ENCODE data around the gene MAGEA1. TPM values are rescaled to one million over a fixed set of nuclear protein-coding genes. Genes with fewer than 3 reads are reported as not detected.

Gene MAGEA1
- total and polyA plus RNA-seq, 5 experiments from 2014 or later, result not detected

GRCh38 chrX:153206425-153207046 is 27.5 kb downstream of the MAGEA1 start:
- H3K27ac Mint-ChIP-seq, result no peak overlapping the region
- H3K4me3 Mint-ChIP-seq, result no peak overlapping the region
- peaks cover 0 to 11% (median 7%) of the 10 kb centered on the region in 9 donors for H3K9me3 Mint-ChIP-seq
- H3K27me3 Mint-ChIP-seq, result peaks cover 10 to 46% (median 15%) of the 10 kb centered on the region in 5 donors
- peaks cover 0 to 9% (median 0%) of the 10 kb centered on the region in 3 donors for H3K36me3 Mint-ChIP-seq
- no peak for DNase-seq
- no peaks in the 10 kb centered on the region for H3K4me1 Mint-ChIP-seq
- ATAC-seq, result no peak
- POLR2A ChIA-PET, result no interaction called here

GRCh38 chrX:153209347-153209746 is 30.3 kb downstream of the MAGEA1 start:
- peaks cover 5 to 39% (median 13%) of the 10 kb centered on the region in 5 donors for H3K27me3 Mint-ChIP-seq
- H3K9me3 Mint-ChIP-seq, result peaks cover 0 to 28% (median 10%) of the 10 kb centered on the region in 9 donors
- POLR2A ChIA-PET, result no interaction called here
- H3K36me3 Mint-ChIP-seq, result peaks cover 0 to 19% (median 3%) of the 10 kb centered on the region in 3 donors
- H3K4me1 Mint-ChIP-seq, result no peaks in the 10 kb centered on the region
- ATAC-seq (no peak), DNase-seq (no peak)
- H3K27ac Mint-ChIP-seq, result no peak overlapping the region
- no peak overlapping the region for H3K4me3 Mint-ChIP-seq

GRCh38 chrX:153214934-153215333 is 35.9 kb downstream of the MAGEA1 start:
- peaks cover 0 to 12% (median 6%) of the 10 kb centered on the region in 5 donors for H3K27me3 Mint-ChIP-seq
- H3K9me3 Mint-ChIP-seq, result peaks cover 0 to 28% (median 10%) of the 10 kb centered on the region in 9 donors
- DNase-seq, result no peak
- POLR2A ChIA-PET, result no interaction called here
- ATAC-seq, result no peak
- no peak overlapping the region for H3K27ac Mint-ChIP-seq
- H3K36me3 Mint-ChIP-seq, result peaks cover 0 to 19% (median 3%) of the 10 kb centered on the region in 3 donors
- no peak overlapping the region for H3K4me3 Mint-ChIP-seq
- H3K4me1 Mint-ChIP-seq, result no peaks in the 10 kb centered on the region

- H3K4me1 Mint-ChIP-seq, result no peaks in the 10 kb centered on the region
- H3K9me3 Mint-ChIP-seq, result peaks cover 0 to 13% (median 1%) of the 10 kb centered on the region in 9 donors
- H3K27ac Mint-ChIP-seq, result no peak overlapping the region
- peaks cover 0 to 6% (median 0%) of the 10 kb centered on the region in 5 donors for H3K27me3 Mint-ChIP-seq
- POLR2A ChIA-PET, result no interaction called here
- ATAC-seq, result no peak
- H3K4me3 Mint-ChIP-seq, result no peak overlapping the region
- no peak for DNase-seq
- H3K36me3 Mint-ChIP-seq, result peaks cover 0 to 7% (median 3%) of the 10 kb centered on the region in 3 donors
Observed at GRCh38 chrX:153216926-153217325, 37.8 kb downstream of the MAGEA1 start.

- ATAC-seq, result no peak
- H3K27me3 Mint-ChIP-seq, result peaks cover 7 to 32% (median 8%) of the 10 kb centered on the region in 5 donors
- POLR2A ChIA-PET, result no interaction called here
- no peak overlapping the region for H3K4me3 Mint-ChIP-seq
- no peak overlapping the region for H3K27ac Mint-ChIP-seq
- H3K36me3 Mint-ChIP-seq, result no peaks in the 10 kb centered on the region
- peaks cover 0 to 7% (median 4%) of the 10 kb centered on the region in 4 donors for H3K4me1 Mint-ChIP-seq
- no peaks in the 10 kb centered on the region for H3K9me3 Mint-ChIP-seq
- DNase-seq, result no peak
Observed at GRCh38 chrX:153225438-153226098, 46.5 kb downstream of the MAGEA1 start.

- ATAC-seq (no peak), DNase-seq (no peak)
- POLR2A ChIA-PET, result no interaction called here
- Mint-ChIP-seq H3K36me3 (no peaks in the 10 kb centered on the region), H3K27ac (no peak overlapping the region), H3K4me3 (no peak overlapping the region), H3K4me1 (peaks cover 0 to 7% (median 4%) of the 10 kb centered on the region in 4 donors), H3K27me3 (peaks cover 7 to 32% (median 8%) of the 10 kb centered on the region in 5 donors), H3K9me3 (no peaks in the 10 kb centered on the region)
Observed at GRCh38 chrX:153226344-153227185, 47.5 kb downstream of the MAGEA1 start.

Other genes with a start within 250 kb of the MAGEA1 start
- not detected for gene PNMA5, start 185.2 kb upstream of the MAGEA1 start, total RNA-seq
- gene PNMA5, start 185.2 kb upstream of the MAGEA1 start, polyA plus RNA-seq, result not detected
- gene PNMA3, start 122.8 kb upstream of the MAGEA1 start, total RNA-seq, result 1 to 10 TPM; 7.9 to 9.4 TPM
- gene PNMA3, start 122.8 kb upstream of the MAGEA1 start, polyA plus RNA-seq, result under 1 TPM; 0.09 to 0.40 (median 0.23) TPM
- under 1 TPM; 0.55 to 0.75 TPM for gene PNMA6A, start 106.8 kb upstream of the MAGEA1 start, total RNA-seq
- gene PNMA6A, start 106.8 kb upstream of the MAGEA1 start, polyA plus RNA-seq, result not detected
- not detected for gene PNMA6F, start 142.5 kb downstream of the MAGEA1 start, total RNA-seq
- gene PNMA6F, start 142.5 kb downstream of the MAGEA1 start, polyA plus RNA-seq, result not detected
- gene ZNF275, start 154.9 kb downstream of the MAGEA1 start, total RNA-seq, result 10 to 100 TPM; 14.8 to 17.1 TPM
- 1 to 10 TPM; 4.8 to 7.5 (median 5.0) TPM for gene ZNF275, start 154.9 kb downstream of the MAGEA1 start, polyA plus RNA-seq
- not detected for gene PNMA6E, start 222.1 kb downstream of the MAGEA1 start, total RNA-seq
- gene PNMA6E, start 222.1 kb downstream of the MAGEA1 start, polyA plus RNA-seq, result not detected
- under 1 TPM; 0.47 to 0.49 TPM for gene ZFP92, start 232.2 kb downstream of the MAGEA1 start, total RNA-seq
- under 1 TPM; 0.06 to 0.24 (median 0.19) TPM for gene ZFP92, start 232.2 kb downstream of the MAGEA1 start, polyA plus RNA-seq

Measured in naive thymus-derived CD8-positive, alpha-beta T cell (primary cell).